ENCODE measurements around the gene STARD13. TPM values are rescaled to one million over a fixed set of nuclear protein-coding genes. Genes with fewer than 3 reads are reported as not detected.
"Not testable (repeated sequence)": the region's sequence is repeated elsewhere in the genome, so short reads cannot be mapped to it uniquely, and the experiment has no call there.

STARD13 gene
- total and polyA plus RNA-seq, 4 experiments from 2014 or later, result 0.36 to 0.44 TPM; not detected in 2

DNA sequence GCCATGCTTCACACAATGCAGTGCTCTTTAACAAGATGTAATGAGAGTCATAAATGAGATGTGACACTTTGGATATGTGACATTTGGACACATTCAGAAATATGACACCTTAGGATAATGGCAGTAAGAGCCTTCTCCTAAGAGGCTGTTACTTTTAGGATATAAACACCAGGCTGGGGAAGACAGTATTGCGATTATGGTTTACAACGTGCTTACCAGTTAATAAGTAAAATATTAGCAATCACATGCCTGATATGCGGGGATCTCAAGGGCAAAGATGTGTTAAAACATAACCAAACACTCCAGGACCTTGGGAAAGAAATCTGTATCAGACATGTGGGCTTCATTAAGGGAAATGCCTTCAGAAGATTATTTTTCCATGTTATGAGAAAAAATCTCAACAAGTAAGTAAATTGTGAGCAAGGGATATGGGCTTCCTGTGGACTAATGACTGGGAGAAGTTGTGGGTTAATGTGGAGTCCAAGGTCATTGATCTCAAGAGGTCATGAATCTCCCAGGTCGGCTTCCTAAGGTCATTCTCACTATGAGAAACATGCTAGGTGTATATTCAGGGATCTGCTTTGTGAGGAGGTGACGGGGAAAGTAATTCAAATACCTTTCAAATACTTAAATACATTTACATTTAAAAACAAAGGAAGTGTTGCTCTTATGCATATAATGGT, 105.3 kb downstream of the STARD13 start:
- H3K27ac Mint-ChIP-seq, result no peak overlapping the region
- no peaks in the 10 kb centered on the region for H3K27me3 ChIP-seq (ENCODE audit: insufficient read depth, low read length)
- H3K4me1 Mint-ChIP-seq, result no peaks in the 10 kb centered on the region
- H3K27me3 Mint-ChIP-seq, result peaks cover 7 to 12% of the 10 kb centered on the region in 2 donors
- DNase-seq, result no peak
- no peak overlapping the region for H3K27ac ChIP-seq (ENCODE audit: low read depth, low read length)
- no peak overlapping the region for H3K4me3 ChIP-seq (ENCODE audit: low read length in 2 of 2)
- CTCF ChIA-PET (ENCODE audit: partially characterized antibody), result no interaction called here
- no peaks in the 10 kb centered on the region for H3K36me3 ChIP-seq (ENCODE audit: insufficient read depth, low read length)
- no peaks in the 10 kb centered on the region for H3K4me1 ChIP-seq (ENCODE audit: insufficient read depth, low read length)
- H3K36me3 Mint-ChIP-seq, result no peaks in the 10 kb centered on the region
- POLR2A ChIA-PET (ENCODE audit: partially characterized antibody), result no interaction called here
- no peak overlapping the region for H3K4me3 Mint-ChIP-seq
- H3K9me3 ChIP-seq (ENCODE audit: control insufficient read depth in 1 of 2, low read length in 2 of 2), result no peaks in the 10 kb centered on the region
- H3K9me3 Mint-ChIP-seq, result no peaks in the 10 kb centered on the region
- intact Hi-C loops (cut with micrococcal nuclease), result no loop called here

DNA sequence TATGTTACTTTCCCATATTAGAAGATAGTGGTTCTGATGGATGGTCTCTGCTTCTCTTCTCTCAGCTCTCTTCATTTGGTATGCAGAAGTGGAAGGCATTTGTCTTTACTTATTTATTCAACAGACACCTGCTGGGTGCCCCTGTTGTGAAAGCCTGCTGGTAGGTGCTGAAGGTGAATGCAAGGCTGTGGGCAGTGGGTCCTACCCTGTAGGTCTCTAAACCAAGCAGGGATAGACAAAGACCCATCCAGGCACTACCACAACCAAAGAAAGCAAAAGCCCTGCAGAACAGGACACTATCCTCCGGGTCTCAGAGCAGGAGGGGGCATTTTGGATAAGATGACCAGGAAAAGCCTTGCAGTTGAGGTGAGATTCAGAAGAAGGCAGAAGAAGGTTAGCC, 106.1 kb downstream of the STARD13 start:
- ChIA-PET POLR2A (ENCODE audit: partially characterized antibody) (no interaction called here), CTCF (ENCODE audit: partially characterized antibody) (no interaction called here)
- intact Hi-C loops (cut with micrococcal nuclease), result no loop called here
- Histone ChIP-seq H3K4me3 (ENCODE audit: low read length in 2 of 2) (no peak overlapping the region), H3K36me3 (ENCODE audit: insufficient read depth, low read length) (no peaks in the 10 kb centered on the region), H3K27ac (ENCODE audit: low read depth, low read length) (no peak overlapping the region), H3K4me1 (ENCODE audit: insufficient read depth, low read length) (no peaks in the 10 kb centered on the region), H3K9me3 (ENCODE audit: control insufficient read depth in 1 of 2, low read length in 2 of 2) (no peaks in the 10 kb centered on the region), H3K27me3 (ENCODE audit: insufficient read depth, low read length) (no peaks in the 10 kb centered on the region)
- peaks cover 7 to 12% of the 10 kb centered on the region in 2 donors for H3K27me3 Mint-ChIP-seq
- DNase-seq, result no peak
- no peaks in the 10 kb centered on the region for H3K9me3 Mint-ChIP-seq
- no peak overlapping the region for H3K4me3 Mint-ChIP-seq
- no peaks in the 10 kb centered on the region for H3K4me1 Mint-ChIP-seq
- H3K27ac Mint-ChIP-seq, result no peak overlapping the region
- no peaks in the 10 kb centered on the region for H3K36me3 Mint-ChIP-seq

DNA sequence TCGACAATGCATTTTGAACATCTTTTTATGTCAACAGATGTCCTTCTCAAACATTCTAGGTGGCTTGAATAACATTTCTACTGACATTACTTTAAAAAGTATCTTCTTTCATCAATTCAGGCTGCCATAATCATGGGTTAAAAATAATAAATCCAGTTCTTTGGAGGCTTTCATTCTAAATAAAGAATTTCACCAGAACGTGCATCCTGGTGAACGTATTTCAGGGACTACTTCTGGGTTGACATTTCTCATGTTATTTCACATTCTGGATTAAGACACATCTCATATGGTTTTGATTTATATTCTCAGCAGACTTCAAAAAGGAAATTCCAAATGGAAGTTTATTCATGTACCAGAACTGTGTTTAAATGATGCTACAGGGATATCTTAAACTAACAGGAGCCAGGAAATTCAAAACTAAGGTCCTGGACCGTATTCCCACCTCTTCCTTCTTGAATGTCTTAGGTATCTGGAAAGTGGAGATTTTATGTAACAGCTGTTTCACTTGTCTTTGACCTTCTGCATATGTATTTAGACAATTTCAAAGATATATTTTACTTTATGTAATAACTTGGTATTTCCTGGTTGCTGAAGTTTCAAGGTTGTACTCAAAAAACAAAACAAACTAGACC, 107.2 kb downstream of the STARD13 start:
- no peaks in the 10 kb centered on the region for H3K27me3 ChIP-seq (ENCODE audit: insufficient read depth, low read length)
- no peaks in the 10 kb centered on the region for H3K9me3 ChIP-seq (ENCODE audit: control insufficient read depth in 1 of 2, low read length in 2 of 2)
- Mint-ChIP-seq H3K36me3 (no peaks in the 10 kb centered on the region), H3K27me3 (peaks cover 6 to 10% of the 10 kb centered on the region in 2 donors), H3K4me3 (no peak overlapping the region), H3K9me3 (no peaks in the 10 kb centered on the region), H3K27ac (no peak overlapping the region), H3K4me1 (no peaks in the 10 kb centered on the region)
- no peak for DNase-seq
- no peak overlapping the region for H3K4me3 ChIP-seq (ENCODE audit: low read length in 2 of 2)
- H3K36me3 ChIP-seq (ENCODE audit: insufficient read depth, low read length), result no peaks in the 10 kb centered on the region
- H3K4me1 ChIP-seq (ENCODE audit: insufficient read depth, low read length), result no peaks in the 10 kb centered on the region
- POLR2A ChIA-PET (ENCODE audit: partially characterized antibody), result no interaction called here
- intact Hi-C loops (cut with micrococcal nuclease), result no loop called here
- H3K27ac ChIP-seq (ENCODE audit: low read depth, low read length), result no peak overlapping the region
- CTCF ChIA-PET (ENCODE audit: partially characterized antibody), result no interaction called here

DNA sequence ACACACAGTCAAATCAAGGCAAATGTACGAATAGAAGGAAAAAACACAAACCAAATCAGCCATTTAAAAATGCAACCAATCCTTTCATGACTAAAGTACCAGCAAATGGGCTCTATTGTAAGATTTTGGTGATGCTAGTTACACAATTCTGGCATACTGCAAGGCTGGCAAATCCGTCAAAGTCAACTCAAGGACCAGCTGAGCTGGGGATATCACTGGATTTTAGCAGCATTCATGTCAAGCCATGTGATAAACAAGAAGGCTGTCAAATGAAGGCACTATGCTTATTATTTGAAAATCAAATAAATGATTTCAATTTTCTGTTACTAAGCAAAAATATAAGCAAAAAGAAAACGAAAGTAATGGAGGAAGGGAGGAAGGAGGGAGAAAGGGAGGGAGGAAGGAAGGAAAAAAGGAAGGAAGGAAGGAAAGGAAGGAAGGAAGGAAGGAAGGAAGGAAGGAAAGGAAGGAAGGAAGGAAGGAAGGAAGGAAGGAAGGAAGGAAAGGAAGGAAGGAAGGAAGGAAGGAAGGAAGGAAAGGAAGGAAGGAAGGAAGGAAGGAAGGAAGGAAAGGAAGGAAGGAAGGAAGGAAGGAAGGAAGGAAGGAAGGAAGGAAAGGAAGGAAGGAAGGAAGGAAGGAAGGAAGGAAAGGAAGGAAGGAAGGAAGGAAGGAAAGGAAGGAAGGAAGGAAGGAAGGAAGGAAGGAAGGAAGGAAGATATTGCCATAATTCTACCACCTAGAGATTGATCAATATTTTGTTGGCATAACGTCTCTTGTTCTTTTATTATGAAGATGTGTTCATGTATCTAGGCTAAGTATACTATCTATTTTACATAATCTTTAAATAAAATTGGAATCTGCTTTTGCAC, 108.0 kb downstream of the STARD13 start:
- H3K4me1 ChIP-seq (ENCODE audit: insufficient read depth, low read length); H3K4me3 ChIP-seq (ENCODE audit: low read length in 2 of 2); CTCF ChIA-PET (ENCODE audit: partially characterized antibody); H3K36me3 ChIP-seq (ENCODE audit: insufficient read depth, low read length); H3K27me3 Mint-ChIP-seq; intact Hi-C loops (cut with micrococcal nuclease); H3K27ac Mint-ChIP-seq; H3K4me3 Mint-ChIP-seq; H3K27ac ChIP-seq (ENCODE audit: low read depth, low read length); H3K4me1 Mint-ChIP-seq; DNase-seq; H3K9me3 ChIP-seq (ENCODE audit: control insufficient read depth in 1 of 2, low read length in 2 of 2); H3K36me3 Mint-ChIP-seq; H3K27me3 ChIP-seq (ENCODE audit: insufficient read depth, low read length); H3K9me3 Mint-ChIP-seq; POLR2A ChIA-PET (ENCODE audit: partially characterized antibody): not testable (repeated sequence)

DNA sequence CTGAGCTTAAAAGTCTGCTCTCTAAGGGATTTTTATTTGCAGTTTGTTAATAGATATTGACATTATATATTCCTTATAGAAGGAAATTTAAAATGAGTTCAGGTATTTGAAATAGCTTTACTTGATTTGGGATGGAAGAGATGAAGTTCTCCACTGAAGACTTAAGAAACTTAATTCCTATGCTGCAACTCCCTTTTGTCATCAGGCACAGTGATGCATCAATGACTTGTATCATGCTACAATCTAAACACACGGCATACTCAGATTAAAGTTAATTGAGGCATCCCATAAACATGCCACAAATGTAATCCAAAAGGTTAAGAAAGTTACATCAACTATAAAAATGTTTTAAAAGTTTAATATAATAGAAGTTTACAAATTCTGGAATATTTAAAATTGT, 109.0 kb downstream of the STARD13 start:
- no peaks in the 10 kb centered on the region for H3K36me3 Mint-ChIP-seq
- no peaks in the 10 kb centered on the region for H3K4me1 Mint-ChIP-seq
- no peaks in the 10 kb centered on the region for H3K9me3 Mint-ChIP-seq
- DNase-seq, result no peak
- H3K27me3 Mint-ChIP-seq, result peaks cover 3 to 5% of the 10 kb centered on the region in 2 donors
- ChIA-PET CTCF (ENCODE audit: partially characterized antibody) (no interaction called here), POLR2A (ENCODE audit: partially characterized antibody) (no interaction called here)
- Histone ChIP-seq H3K36me3 (ENCODE audit: insufficient read depth, low read length) (no peaks in the 10 kb centered on the region), H3K4me3 (ENCODE audit: low read length in 2 of 2) (no peak overlapping the region), H3K9me3 (ENCODE audit: control insufficient read depth in 1 of 2, low read length in 2 of 2) (no peaks in the 10 kb centered on the region), H3K27ac (ENCODE audit: low read depth, low read length) (no peak overlapping the region), H3K27me3 (ENCODE audit: insufficient read depth, low read length) (no peaks in the 10 kb centered on the region), H3K4me1 (ENCODE audit: insufficient read depth, low read length) (no peaks in the 10 kb centered on the region)
- intact Hi-C loops (cut with micrococcal nuclease), result no loop called here
- no peak overlapping the region for H3K4me3 Mint-ChIP-seq
- H3K27ac Mint-ChIP-seq, result no peak overlapping the region

DNA sequence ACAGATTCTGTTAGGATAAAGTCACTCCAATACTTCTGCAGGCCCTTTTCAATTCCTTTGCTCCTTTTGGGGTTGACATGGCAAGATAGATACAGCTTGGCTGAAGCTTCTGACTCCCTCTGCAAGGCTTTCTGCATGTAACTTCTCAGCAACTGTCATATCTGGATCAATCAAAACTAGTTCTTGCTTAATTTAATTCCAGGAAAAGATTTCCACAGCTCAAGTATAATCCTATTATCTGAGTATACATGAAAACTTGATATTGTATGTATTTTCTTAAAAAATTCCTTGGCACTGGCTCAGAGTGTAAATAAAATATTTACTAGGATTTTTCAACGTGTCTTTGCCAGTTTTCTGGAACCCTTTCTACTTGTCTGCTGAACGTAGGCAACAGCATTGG, 109.6 kb downstream of the STARD13 start:
- CTCF ChIA-PET (ENCODE audit: partially characterized antibody), result no interaction called here

DNA sequence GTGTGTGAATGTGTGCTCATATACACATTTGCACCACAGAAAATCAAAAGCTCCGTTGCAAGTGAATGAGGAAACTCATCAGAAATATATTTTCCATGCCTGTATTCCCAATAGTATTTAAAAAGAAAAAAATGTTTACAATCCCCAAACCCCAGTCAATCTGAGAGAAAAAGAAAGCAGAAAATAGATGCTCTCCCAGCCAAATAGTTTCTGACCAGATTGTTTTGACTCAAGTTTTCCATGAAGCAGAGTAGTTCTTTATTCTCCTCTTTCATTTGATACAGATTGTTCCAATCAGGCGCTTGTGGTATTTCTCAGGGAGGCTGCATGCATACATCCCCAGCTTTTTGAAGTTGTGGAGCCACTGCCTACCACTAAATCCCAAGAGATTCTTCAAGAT, 110.6 kb downstream of the STARD13 start:
- H3K27ac Mint-ChIP-seq, result no peak overlapping the region
- ChIA-PET CTCF (ENCODE audit: partially characterized antibody) (no interaction called here), POLR2A (ENCODE audit: partially characterized antibody) (no interaction called here)
- intact Hi-C loops (cut with micrococcal nuclease), result no loop called here
- Histone ChIP-seq H3K27me3 (ENCODE audit: insufficient read depth, low read length) (no peaks in the 10 kb centered on the region), H3K4me1 (ENCODE audit: insufficient read depth, low read length) (no peaks in the 10 kb centered on the region), H3K4me3 (ENCODE audit: low read length in 2 of 2) (no peak overlapping the region), H3K36me3 (ENCODE audit: insufficient read depth, low read length) (no peaks in the 10 kb centered on the region), H3K9me3 (ENCODE audit: control insufficient read depth in 1 of 2, low read length in 2 of 2) (no peaks in the 10 kb centered on the region), H3K27ac (ENCODE audit: low read depth, low read length) (no peak overlapping the region)
- H3K9me3 Mint-ChIP-seq, result no peaks in the 10 kb centered on the region
- no peaks in the 10 kb centered on the region for H3K4me1 Mint-ChIP-seq
- H3K36me3 Mint-ChIP-seq, result no peaks in the 10 kb centered on the region
- H3K4me3 Mint-ChIP-seq, result no peak overlapping the region
- H3K27me3 Mint-ChIP-seq, result peaks cover 3% of the 10 kb centered on the region in 2 donors
- DNase-seq, result no peak

More for the DNA sequence above, 109.6 kb downstream of the STARD13 start:
- Mint-ChIP-seq H3K9me3 (no peaks in the 10 kb centered on the region), H3K36me3 (no peaks in the 10 kb centered on the region), H3K4me3 (no peak overlapping the region), H3K27me3 (peaks cover 3 to 5% of the 10 kb centered on the region in 2 donors), H3K27ac (no peak overlapping the region), H3K4me1 (no peaks in the 10 kb centered on the region)
- Histone ChIP-seq H3K27me3 (ENCODE audit: insufficient read depth, low read length) (no peaks in the 10 kb centered on the region), H3K4me1 (ENCODE audit: insufficient read depth, low read length) (no peaks in the 10 kb centered on the region), H3K36me3 (ENCODE audit: insufficient read depth, low read length) (no peaks in the 10 kb centered on the region), H3K27ac (ENCODE audit: low read depth, low read length) (no peak overlapping the region), H3K9me3 (ENCODE audit: control insufficient read depth in 1 of 2, low read length in 2 of 2) (no peaks in the 10 kb centered on the region), H3K4me3 (ENCODE audit: low read length in 2 of 2) (no peak overlapping the region)
- POLR2A ChIA-PET (ENCODE audit: partially characterized antibody), result no interaction called here
- DNase-seq, result no peak
- intact Hi-C loops (cut with micrococcal nuclease), result no loop called here
